DOHH2 (cell line): Measurements from ENCODE around the gene KIAA0586.

Experiments
- CTCF ChIP-seq: fragments of 200-600 bp; sonication (generic); IDR thresholded peaks from one replicate; pipeline ENCODE4 v1.5.1; 2014; ENCODE audit warnings: antibody characterized with exemption, mild to moderate bottlenecking, low read depth, low read length; ENCODE audit not compliant: poor library complexity, severe bottlenecking
- EZH2phosphoT487 ChIP-seq: fragments of 200-600 bp; sonication (generic); IDR thresholded peaks from 2 replicates; pipeline ENCODE4 v1.6.1; 2017; ENCODE audit warnings: borderline replicate concordance, mild to moderate bottlenecking, antibody characterized with exemption, low read length, moderate library complexity, mixed read lengths

- no peak for TF ChIP-seq CTCF
- no peak for TF ChIP-seq EZH2phosphoT487
Observed at GRCh38 chr14:58426670-58427280, 744 bp upstream of the KIAA0586 start.
